ENCODE results near the gene E2F4.

GRCh38 chr16:67226295-67226803 lies 34.4 kb downstream of the E2F4 start:
- TF ChIP-seq CTCF (IDR thresholded peaks at IDR 0.05) (no peak), POLR2A (IDR thresholded peaks at IDR 0.05) (no peak), EP300 (IDR thresholded peaks at IDR 0.05) (no peak), POLR2AphosphoS5 (IDR thresholded peaks at IDR 0.05) (no peak)

All from stomach (tissue), 4 donors.